GM19240 (cell line): ENCODE results near the gene PGBD5.

Source experiments
- DNase-seq: peaks from one replicate; pipeline ENCODE4 v3.0.0; 2011; ENCODE audit warnings: low spot score; ENCODE audit not compliant: insufficient read length

PGBD5 gene

DNA sequence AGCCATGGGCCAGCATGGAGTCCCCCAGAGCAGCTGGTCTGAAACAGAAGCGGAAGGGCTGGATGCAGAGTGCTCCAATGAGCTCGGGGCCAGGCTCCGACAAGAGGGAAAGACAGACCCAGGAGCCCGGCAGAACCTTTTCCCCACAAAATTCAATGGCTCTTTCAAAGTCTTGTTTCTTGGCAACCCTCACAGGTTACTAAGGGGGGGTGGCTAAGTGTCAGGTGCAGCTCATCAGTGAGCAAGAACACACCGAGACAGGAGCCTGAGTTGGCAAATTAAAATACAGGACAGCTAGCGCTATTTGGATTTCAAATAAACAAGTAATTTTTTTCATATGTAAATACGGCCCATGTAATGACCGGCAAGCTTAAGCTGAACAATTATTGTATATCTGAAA lies 27.3 kb downstream of the PGBD5 start:
- DNase-seq: no peak

DNA sequence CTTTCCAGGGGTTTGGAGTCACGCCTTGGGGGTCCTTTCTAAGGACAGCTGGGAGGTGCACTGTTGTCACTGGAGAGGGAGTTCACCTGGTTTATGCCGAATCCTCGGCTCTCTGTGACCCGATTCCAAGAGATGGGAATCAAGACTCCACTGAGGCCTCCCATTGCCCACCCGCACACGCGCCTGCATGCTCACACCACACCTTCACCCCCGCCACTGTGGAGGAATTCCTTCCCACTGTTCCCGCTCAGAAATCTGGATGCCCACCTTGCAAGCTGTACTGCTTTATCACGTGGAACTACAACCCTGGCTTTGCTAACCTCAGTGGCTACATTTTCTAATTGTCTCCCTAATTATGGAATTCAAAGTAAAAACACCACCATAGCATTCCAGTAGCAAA lies 29.2 kb downstream of the PGBD5 start:
- DNase-seq: no peak

DNA sequence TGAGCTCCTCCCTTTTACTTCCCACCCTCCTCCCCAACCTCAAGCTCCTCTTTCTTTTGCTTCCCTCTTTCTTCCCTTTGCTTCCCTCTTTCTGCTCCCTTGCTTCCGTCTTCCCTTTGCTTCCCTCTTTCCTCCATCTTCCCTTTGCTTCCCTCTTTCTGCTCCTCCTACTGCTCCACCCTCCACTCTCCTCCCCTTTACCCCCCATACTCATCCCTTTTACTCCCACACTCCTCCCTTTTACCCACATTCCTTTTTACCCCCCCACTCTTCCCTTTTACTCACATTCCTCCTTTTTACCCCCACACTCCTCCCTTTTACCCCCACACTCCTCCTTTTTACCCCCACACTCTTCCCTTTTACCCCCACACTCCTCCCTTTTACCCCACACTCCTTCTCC lies 30.2 kb downstream of the PGBD5 start:
- no peak for DNase-seq

DNA sequence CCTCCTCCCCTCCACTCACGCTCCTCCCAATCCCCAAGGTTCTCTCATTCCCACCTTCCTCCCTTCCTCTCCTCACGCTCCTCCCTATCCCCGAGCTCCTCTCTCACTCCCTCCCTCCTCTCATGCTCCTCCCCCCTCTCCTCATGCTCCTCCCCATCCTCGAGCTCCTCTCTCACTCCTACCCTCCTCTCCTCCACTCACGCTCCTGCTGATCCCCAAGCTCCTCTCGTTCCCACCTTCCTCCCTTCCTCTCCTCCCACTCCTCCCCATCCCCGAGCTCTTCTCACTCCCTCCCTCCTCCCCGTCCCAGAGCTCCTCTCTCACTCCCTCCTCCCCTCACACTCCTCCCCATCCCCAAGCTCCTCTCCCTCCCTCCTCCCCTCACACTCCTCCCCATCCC lies 31.4 kb downstream of the PGBD5 start:
- DNase-seq: no peak

DNA sequence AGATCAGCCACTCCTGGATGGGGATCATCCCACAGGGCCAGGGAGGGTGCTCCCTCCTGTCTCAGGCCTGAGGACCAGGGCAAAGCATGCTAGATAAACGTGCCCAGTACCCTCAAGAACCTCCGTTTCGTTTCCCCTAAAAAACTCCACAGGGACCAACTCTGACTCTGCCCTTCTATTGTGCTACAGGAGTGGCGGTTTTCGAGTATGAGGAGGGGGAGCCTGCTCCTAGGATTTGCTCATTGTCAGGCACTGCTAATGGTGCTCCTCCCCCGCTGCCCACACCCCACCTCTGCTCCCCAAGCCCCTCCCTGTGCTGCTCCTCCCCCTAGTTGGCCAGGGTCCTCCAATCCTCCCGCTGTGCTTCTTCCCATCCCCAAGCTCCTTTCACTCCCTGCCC lies 32.0 kb downstream of the PGBD5 start:
- no peak for DNase-seq

DNA sequence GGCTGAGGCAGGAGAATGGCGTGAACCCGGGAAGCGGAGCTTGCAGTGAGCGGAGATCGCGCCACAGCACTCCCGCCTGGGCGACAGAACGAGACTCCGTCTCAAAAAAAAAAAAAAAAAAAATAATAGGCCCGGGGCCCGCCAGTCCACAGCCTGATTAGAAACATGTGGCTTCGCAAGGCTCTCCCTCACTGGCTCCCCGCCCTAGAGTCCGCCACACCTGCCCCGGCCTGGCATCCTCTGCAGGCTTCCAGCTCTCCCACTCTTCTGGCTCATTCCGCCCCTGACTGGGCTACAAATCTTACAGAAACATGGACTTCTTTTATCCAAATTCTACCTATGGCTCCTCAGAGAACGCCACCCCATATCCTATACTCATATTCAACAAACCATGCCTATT lies 32.4 kb downstream of the PGBD5 start:
- DNase-seq: no peak

DNA sequence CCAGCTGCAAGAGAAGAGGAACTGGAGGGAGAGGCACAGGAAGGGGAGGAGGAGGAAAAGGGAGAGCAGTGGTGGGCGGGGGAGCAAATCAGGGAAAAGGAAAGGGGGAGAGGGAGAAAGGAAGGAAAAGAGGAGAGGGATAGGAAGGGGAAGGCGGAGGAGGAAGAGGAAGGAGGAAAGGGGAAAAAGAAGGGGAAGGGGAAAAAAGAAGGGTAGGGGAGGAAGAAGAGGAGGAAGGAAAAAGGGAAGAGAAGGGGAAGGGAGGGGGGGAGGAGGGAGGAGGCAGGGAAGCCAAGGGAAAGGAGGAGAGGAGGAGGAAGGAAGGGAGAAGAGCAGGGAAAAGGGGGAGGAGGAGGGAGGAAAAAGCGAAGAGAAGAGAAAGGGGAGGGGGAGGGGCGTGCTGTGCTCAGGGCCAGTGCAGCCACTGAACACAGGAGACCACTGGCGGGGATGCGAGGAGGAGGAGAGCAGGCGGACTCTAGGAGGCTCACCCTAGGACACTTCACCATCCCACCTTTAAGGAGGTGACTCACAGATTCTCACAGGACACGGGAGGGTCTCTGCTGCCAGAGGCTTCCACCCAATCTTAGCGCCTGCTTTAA lies 33.1 kb downstream of the PGBD5 start:
- DNase-seq: no peak

DNA sequence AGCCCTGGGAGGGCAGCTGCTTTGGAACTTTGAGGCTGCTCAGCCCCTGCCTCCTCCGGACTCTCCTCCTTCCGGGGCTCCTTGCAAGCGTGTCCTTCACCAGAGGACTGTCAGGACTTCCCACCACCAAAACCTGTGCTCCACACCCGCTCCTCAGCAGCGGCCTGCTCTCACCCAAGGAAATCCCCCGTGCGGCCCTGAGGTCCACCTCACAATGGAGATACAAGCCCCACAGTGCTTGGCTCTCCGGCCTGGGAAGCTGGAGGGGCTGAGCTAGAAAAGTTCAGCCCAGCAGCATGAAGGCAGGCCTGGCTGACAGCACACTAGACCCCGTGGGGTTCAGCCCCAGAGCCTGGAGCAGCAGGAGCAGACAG lies 33.6 kb downstream of the PGBD5 start:
- no peak for DNase-seq

DNA sequence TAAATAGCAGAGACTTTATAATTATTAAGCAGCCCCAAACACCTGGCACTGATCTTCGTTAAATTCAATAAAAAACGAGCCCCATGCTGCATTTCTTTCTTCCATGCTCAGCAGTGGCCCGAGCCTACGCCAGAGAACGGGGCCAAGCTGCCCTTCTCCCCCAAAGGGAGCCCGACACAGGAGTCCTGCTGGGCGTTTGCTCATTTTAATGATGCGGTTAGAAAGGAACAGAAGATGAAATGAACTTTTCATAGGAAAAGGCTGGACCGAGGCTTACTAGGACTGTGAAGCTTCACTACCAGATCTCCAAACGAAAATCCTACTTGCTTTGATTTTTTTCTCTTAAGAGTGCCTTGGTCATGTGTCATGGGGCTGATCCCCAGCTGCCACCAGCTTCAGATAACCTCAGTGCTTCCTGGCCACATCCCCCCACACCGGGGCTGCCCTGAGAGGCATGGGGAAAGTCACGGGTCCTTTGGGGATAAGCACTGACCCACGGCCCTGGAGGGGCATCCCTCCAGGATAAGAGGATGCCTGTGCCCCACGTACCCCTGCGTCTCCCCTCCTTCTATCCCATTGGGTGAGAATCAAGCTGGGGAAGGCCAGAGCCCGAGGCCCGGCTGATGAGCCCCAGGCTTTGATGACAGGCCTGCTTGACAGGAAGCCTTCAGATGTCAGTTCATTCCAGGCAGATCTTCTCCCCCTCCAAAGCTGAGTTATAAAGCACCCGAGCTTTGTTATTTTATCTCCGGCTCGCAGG lies 34.2 kb downstream of the PGBD5 start:
- no peak for DNase-seq

DNA sequence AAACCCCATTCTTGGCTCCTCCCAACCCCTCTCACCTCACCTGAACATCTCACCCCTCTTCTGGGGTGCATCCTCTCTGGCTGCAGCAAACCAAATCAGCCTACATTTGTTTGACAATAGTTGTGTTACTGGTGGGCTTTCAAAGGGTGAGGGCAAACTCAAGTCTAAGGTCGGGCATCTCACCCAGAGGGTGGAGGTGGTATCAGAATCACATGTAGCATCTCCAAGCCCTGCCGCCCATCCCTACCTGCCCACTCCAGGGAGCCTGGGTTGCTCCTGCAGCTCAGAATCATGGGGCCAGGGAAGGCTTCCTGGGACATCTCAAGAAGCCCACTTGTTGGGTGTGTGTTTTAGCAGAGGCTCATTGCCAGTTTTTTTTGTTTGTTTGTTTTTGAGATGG lies 35.8 kb downstream of the PGBD5 start:
- no peak for DNase-seq

DNA sequence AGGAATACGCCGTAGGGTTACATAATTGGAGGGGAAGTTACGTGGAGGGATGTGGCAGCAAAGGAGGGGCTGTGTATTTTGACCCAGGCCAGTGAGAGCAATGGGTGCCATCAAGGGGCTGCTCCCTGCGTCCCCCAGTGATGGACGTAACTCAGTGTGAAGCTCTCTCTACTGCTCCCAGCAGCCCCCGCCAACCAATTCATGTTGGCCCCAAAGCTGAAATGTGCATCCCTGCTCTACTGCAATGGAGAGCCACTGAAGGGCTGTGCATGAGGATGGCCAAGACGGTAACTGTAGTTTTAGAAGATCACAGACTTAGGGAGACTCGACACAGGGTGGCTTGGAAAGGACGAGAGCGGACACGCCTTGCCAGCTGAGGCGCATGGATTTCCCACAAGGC lies 38.3 kb downstream of the PGBD5 start:
- no peak for DNase-seq

DNA sequence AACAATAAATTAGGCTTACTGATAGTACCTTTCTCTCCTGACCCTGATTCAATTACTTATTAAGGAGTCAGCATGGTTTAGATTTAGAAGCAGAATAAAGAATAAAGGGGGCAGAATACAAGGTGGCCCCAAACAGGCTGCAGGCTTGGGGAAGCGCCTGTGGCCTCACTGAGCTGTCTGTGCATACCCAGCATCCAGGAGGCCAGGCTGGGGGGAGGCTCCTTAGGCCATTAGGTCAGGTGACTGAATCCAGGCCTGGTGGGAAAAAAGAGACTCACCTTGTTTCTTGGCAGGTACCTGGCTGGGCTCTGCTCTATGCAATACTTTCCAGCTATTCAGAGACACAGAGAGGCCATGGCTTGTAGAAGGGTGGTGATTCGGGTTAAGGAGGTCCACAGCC lies 38.8 kb downstream of the PGBD5 start:
- DNase-seq: no peak

DNA sequence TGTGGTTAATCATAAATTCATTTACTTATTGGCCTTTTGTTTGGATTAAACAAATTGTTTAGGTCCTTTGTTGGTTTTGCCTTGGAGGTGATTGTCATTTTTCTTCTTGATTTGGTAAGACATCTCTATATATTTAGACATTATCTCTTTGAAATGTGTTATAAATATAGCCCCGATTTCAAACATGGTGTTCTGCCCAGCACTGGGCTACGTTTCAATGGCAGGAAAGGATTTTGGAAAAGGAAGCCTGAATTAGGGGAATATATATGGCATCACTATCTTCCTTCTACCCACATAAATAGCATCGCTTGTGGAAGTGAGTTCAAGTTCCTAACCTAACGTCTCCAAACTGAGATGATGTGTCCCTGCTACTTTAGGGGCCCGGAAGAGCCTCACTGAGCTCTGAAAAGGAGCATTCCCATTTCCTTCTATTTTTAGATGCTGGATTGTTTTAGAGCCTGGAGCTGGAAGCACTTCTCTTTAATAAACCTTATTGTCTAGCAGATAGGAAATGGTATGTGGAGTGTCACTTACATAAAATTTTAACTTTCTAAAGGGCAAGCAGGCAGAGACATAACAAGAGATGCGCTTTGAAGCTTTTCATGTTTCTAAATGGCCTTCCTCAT lies 39.4 kb downstream of the PGBD5 start:
- no peak for DNase-seq

DNA sequence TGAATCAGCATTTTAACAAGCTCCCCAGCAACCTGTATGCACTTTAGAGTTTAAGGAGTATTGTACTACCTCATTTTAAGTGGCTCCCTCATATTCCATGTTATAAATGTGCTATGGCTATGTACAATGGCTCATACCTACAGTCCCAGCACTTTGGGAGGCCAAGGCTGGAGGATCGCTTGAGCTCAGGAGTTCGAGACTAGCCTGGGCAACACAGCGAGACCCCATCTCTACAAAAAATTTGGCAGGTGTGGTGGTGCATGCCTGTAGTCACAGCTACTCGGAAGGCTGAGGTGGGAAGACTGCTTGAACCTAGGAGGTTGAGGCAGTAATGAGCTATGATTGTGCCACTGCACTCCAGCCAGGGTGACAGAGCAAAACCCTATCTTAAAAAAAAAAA lies 40.2 kb downstream of the PGBD5 start:
- no peak for DNase-seq

DNA sequence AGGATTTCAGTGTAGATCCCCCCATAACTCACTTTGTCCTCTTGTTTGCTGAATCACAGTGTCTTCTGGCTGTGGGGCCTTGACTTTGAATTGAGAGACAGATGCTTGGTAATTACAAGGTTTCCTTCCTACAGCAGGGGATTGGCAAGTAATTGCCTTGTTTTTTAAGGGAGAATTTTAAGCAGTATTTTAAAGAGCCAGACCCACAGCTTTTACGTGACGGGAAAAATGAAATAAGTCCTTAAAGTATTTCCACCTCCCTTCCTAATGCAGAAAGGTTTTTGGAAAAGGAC lies 41.0 kb downstream of the PGBD5 start:
- DNase-seq: no peak

DNA sequence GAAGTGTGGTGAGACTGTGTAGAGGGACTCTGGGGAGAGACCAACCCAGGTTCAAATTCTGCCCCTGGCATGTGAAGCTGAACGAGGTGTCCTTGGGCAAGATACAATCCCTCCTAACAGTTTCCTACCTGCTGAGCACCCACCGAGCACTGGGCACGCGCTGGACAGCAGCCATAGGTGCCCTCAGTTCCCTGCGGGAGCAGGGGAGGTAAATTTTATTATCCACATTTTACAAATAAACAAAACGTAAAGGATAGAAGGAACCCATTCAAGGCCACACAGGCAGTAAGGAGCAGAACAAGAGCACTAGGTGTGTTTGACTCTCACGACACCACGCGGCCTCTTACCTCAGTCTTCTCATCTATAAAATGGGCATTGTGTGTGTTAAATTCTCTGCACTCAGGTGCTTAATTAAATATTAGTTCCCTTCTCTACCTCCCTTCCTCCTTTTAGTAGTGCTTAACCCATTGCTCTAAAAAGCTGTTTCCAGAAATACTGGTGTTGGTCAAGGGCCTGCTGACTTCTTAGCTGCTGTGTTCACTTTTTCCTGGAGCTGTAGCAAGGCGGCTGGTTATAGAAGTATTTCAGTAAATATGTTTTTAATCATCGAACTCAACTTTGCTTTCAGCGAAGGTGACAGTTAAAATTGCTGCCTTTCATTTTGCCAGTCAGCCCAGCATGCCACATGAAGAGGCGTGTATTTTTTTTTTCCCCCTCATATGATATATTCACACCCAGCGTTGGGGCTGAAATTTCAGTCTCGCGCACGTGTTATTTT lies 41.6 kb downstream of the PGBD5 start:
- no peak for DNase-seq

DNA sequence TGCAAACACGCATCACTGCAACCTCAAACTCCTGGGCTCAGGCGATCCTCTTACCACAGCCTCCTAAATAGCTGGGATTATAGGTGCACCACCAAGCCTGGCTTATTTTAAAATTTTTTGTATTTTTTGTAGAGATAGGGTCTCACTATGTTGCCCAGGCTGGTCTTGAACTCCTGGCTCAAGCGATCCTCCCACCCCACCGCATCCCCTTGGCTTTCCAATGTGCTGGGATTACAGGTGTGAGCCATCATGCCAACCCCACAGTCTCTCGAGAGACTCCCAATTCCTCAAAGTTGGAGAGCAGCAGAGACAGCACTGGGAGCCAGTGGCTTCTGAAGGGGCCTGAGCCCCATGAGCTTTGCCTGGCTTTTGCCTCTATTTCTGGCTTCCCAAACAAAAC lies 42.7 kb downstream of the PGBD5 start:
- DNase-seq: no peak

DNA sequence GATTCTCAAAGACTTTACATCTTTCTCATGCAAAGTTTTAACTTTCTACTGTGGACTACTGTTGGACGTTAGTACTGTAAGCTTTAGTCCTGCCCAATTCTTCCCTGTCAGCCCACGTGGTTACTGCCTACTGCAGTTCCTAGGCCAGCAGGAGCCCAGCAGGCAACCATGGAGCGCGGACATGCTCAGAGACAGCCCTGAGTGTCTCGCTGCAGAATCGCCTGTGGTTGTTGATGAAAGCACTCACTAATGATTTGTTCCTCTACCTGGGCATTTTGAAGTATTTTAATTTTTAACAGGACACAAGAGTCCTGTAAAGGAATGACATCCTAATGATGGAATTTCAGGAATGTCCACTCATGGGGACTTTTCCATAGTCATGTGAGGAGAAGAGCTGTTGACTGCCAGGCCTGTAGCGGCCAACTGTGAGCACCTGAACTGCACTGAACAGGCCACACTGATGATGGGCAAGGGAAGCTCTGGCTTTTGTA lies 44.1 kb downstream of the PGBD5 start:
- no peak for DNase-seq

DNA sequence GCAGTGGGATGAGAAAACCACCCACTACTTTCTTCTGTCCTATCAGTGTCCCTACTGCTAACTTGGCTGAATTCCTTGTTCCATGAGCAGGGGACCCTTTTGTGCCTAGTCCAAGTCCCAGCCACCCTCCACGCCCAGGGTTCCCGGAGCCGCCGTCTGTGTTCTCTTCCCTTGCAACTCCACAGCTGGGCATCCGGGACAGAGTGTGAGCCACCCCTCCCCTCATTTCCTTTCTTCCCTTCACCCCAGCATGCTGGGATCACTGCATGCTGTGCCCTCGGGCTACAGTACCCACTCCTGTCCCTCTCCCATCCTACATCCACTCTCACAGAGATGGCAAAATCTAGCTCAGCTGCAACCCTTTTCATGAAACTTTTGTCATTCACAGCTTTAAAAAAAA lies 44.5 kb downstream of the PGBD5 start:
- no peak for DNase-seq

DNA sequence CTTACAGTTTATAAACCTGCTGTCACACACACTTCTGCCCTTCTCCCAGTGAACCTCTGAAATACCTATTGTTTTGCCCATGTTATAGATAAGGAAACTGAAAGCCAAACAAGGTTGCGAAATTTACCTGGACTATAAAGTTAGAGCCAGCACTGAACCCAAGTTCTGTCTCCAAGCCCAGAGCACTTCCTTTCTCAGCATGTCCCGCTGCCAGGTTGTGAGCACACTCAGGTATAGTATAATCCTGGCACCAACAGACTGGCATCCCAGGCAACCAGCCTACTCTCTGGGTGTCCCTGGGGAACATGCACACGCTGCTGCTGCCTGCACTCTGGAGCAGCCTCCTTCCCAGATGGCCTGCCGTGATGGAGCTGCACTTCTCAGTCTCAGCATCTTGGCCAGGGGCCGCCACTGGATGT lies 45.1 kb downstream of the PGBD5 start:
- DNase-seq: no peak

DNA sequence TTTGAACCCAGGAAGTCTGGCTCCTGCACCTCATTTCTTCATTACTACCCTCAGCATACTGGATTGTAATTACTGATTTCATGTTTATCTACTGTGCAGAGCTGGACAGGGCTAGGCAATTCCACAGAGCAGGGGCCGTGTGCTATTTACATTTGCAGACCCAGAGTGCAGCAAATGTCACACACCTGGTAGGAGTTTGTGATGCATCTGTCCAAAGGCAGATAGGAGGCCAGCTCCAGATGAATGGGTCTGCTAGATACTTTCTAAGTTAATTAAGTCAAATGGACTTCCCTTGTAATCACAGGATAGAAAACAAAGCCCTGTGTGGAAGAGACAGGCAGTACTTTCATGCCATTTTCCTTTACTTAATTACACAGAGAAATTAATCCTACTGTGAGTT lies 46.2 kb downstream of the PGBD5 start:
- no peak for DNase-seq

DNA sequence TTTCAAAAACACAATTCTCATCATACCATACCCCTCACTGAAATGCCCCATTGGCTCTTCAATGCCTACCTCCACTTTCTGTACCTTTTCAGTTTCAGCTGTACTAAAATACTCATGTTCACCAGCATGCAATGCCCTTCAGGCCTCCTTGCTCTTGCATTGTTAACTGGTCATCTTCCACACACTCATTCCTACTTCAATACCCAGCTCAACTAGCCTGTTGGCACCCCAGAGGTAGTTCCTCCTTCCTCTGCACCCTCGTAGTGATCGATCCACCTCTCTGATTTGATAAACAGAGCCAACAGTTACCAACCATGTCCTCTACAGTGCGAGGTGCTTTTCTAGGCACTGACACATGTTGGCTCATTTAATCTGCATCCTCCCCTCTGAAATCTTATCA lies 46.7 kb downstream of the PGBD5 start:
- DNase-seq: no peak
